Dendritic cell treated with granulocyte-macrophage colony-stimulating factor and Interleukin-4, amounts not matched to agents 40 ng/mL and 50 ng/mL, for 4 days (primary cell): ENCODE results near the gene RNF130.
A peak's percentile ranks its signal among the peaks of the same experiment; 100 is the strongest.

Source experiments
- H3K27ac Mint-ChIP-seq: one replicate; pipeline ENCODE4 v1.8.0; 2022; ENCODE audit warnings: mild to moderate bottlenecking, mixed read lengths
- H3K27me3 Mint-ChIP-seq: one replicate; pipeline ENCODE4 v1.8.0; 2022; ENCODE audit warnings: mild to moderate bottlenecking, mixed read lengths
- H3K36me3 Mint-ChIP-seq: one replicate; pipeline ENCODE4 v1.8.0; 2022; ENCODE audit warnings: low read depth, mixed read lengths
- H3K4me1 Mint-ChIP-seq: one replicate; pipeline ENCODE4 v1.8.0; 2022; ENCODE audit warnings: low read depth, mixed read lengths
- H3K4me3 Mint-ChIP-seq: one replicate; pipeline ENCODE4 v1.8.0; 2022; ENCODE audit warnings: mild to moderate bottlenecking, moderate library complexity, mixed read lengths
- H3K9me3 Mint-ChIP-seq: one replicate; pipeline ENCODE4 v1.8.0; 2022; ENCODE audit warnings: mixed read lengths
- intact Hi-C: fragments of 100-400 bp; cut with micrococcal nuclease; formaldehyde crosslinking; loops from one replicate; pipeline ENCODE4 v1.15.0; 2022

The RNF130 gene

DNA sequence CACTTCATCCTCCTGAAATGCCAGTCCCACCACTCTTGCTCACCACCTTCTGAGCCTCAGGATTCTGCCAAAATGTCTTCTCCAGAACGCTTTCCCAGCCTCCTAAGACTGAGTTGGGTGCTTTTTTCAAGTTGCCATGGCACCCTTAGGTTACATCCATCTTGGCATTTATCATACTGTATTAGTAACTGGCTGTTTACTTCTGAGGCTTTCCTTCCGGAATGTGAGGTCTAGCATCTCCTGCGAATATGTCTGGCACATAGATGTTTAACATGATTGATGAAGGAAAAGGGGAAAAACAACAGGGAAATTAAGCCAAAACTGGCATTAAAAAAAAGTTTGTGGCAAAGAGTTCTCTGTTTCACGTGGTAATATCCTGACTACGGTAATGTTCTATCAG, 24.9 kb downstream of the RNF130 start:
- Mint-ChIP-seq H3K9me3 (no peaks in the 10 kb centered on the region), H3K27ac (no peak overlapping the region), H3K27me3 (no peaks in the 10 kb centered on the region), H3K4me1 (peaks cover 60% of the 10 kb centered on the region), H3K4me3 (no peak overlapping the region), H3K36me3 (peaks cover 28% of the 10 kb centered on the region)
- intact Hi-C loops, result no loop called here

GRCh38 chr5:180045889-180046499, 25.6 kb downstream of the RNF130 start:
- no peaks in the 10 kb centered on the region for H3K9me3 Mint-ChIP-seq
- H3K27me3 Mint-ChIP-seq, result no peaks in the 10 kb centered on the region
- no peak overlapping the region for H3K27ac Mint-ChIP-seq
- H3K4me3 Mint-ChIP-seq, result no peak overlapping the region
- intact Hi-C loops, result no loop called here
- H3K4me1 Mint-ChIP-seq, result peaks cover 65% of the 10 kb centered on the region
- H3K36me3 Mint-ChIP-seq, result peaks cover 34% of the 10 kb centered on the region

GRCh38 chr5:180043377-180043776, 28.2 kb downstream of the RNF130 start:
- Mint-ChIP-seq H3K36me3 (peaks cover 60% of the 10 kb centered on the region), H3K9me3 (no peaks in the 10 kb centered on the region), H3K4me3 (no peak overlapping the region), H3K27me3 (no peaks in the 10 kb centered on the region), H3K27ac (peak overlapping the region; percentile 23), H3K4me1 (peaks cover 41% of the 10 kb centered on the region)
- intact Hi-C loops, result no loop called here

DNA sequence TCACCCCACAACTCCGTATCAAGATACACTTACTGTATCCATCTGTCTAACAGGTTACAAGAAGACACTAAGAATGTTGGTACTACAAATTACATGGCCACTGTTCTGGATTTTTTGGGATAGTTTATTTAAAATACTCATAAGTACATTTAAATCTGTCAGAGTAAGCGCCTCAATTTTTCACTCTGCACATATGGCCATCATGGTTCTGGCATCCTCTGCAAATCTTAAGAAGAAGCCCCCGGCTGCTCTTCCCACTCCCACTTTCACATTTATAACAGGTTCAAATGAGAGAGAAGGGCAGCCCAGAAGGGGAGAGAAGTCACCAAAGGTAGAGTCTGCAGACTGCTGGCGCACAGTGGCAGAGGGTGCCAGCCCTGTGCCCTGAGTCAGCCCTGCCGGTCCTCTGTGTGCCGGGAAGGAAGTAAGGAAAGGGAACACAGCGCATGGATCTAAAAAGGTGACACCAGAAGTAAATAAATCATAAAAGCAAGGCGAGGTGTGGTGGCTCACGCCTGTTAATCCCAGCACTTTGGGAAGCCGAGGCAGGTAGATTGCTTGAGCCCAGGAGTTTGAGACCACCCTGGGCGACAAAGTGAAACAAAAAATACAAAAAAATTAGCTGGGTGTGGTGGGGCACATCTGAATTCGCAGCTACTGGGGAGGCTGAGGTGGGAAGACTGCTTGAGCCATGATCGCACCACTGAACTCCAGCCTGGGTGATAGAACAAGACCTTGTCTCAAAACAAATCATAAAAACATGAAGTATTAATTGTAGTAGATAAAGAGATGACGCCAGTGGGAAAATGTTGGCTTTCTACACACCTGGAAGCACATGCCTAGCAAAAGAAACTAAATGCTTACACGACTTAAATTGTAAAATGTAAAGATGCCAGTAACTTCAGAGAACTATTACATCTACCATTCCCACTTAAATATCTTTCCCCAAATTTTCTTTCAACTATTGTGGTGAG, 30.0 kb downstream of the RNF130 start:
- Mint-ChIP-seq H3K27me3 (no peaks in the 10 kb centered on the region), H3K4me3 (no peak overlapping the region), H3K9me3 (peaks cover 15% of the 10 kb centered on the region), H3K4me1 (peaks cover 29% of the 10 kb centered on the region), H3K36me3 (peaks cover 75% of the 10 kb centered on the region), H3K27ac (no peak overlapping the region)
- intact Hi-C loops, result no loop called here

- Mint-ChIP-seq H3K4me3 (no peak overlapping the region), H3K36me3 (peaks cover 75% of the 10 kb centered on the region), H3K27me3 (no peaks in the 10 kb centered on the region), H3K9me3 (peaks cover 25% of the 10 kb centered on the region), H3K27ac (no peak overlapping the region), H3K4me1 (peaks cover 31% of the 10 kb centered on the region)
- intact Hi-C loops, result no loop called here
These were observed 31.0 kb downstream of the RNF130 start for GRCh38 chr5:180040287-180041214.

- H3K9me3 Mint-ChIP-seq, result peaks cover 32% of the 10 kb centered on the region
- intact Hi-C loops, result no loop called here
These were observed 36.2 kb downstream of the RNF130 start for GRCh38 chr5:180035206-180035931.

GRCh38 chr5:180034564-180034963, 37.0 kb downstream of the RNF130 start:
- H3K36me3 Mint-ChIP-seq, result peaks cover 95% of the 10 kb centered on the region
- intact Hi-C loops, result no loop called here
- no peaks in the 10 kb centered on the region for H3K27me3 Mint-ChIP-seq
- peaks cover 16% of the 10 kb centered on the region for H3K4me1 Mint-ChIP-seq
- no peak overlapping the region for H3K4me3 Mint-ChIP-seq
- H3K9me3 Mint-ChIP-seq, result peaks cover 32% of the 10 kb centered on the region
- H3K27ac Mint-ChIP-seq, result no peak overlapping the region

More at GRCh38 chr5:180035206-180035931, 36.2 kb downstream of the RNF130 start:
- H3K4me3 Mint-ChIP-seq, result no peak overlapping the region
- no peak overlapping the region for H3K27ac Mint-ChIP-seq
- no peaks in the 10 kb centered on the region for H3K27me3 Mint-ChIP-seq
- peaks cover 95% of the 10 kb centered on the region for H3K36me3 Mint-ChIP-seq
- H3K4me1 Mint-ChIP-seq, result peaks cover 16% of the 10 kb centered on the region

DNA sequence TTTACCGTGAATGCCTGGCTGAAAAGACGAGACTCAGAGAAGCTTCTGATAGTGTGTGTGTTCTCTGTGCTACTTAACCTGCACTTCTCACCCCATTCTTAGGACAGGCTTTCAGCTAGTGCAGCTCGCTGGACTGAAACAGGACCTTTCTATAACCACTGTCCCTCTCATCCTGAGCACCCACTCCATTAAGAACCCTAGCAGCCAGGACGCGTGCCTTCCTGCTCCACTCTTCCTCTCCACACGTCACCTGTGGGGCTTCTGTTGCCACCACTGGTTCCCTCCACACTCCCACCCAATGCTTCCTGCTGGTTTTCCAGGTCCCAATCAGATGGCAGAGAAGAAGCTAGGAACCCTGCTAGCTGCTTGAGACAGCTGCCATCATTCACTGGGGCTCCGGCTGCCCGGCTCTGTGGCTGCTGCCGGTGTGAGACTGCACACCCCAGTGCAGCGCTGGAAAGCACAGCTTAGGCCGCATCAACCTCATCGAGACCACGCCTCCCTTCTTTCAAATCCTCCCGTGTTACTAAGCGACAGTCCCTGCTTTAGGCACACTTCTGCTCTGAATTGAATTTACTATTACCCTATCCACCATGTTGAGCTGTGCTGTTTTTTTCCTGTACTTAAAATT, 44.0 kb downstream of the RNF130 start:
- H3K27ac Mint-ChIP-seq, result peak overlapping the region; percentile 40
- intact Hi-C loops, result no loop called here
- H3K9me3 Mint-ChIP-seq, result no peaks in the 10 kb centered on the region
- no peaks in the 10 kb centered on the region for H3K27me3 Mint-ChIP-seq
- H3K36me3 Mint-ChIP-seq, result peaks cover 61% of the 10 kb centered on the region
- no peak overlapping the region for H3K4me3 Mint-ChIP-seq
- peaks cover 50% of the 10 kb centered on the region for H3K4me1 Mint-ChIP-seq

- Mint-ChIP-seq H3K36me3 (peaks cover 61% of the 10 kb centered on the region), H3K27ac (peak overlapping the region; percentile 40), H3K9me3 (no peaks in the 10 kb centered on the region), H3K4me1 (peaks cover 50% of the 10 kb centered on the region), H3K4me3 (no peak overlapping the region), H3K27me3 (no peaks in the 10 kb centered on the region)
- intact Hi-C loops, result no loop called here
These were observed 44.7 kb downstream of the RNF130 start for GRCh38 chr5:180026734-180027458.

- H3K27me3 Mint-ChIP-seq, result no peaks in the 10 kb centered on the region
These were observed 45.2 kb downstream of the RNF130 start for GRCh38 chr5:180026320-180026719.

DNA sequence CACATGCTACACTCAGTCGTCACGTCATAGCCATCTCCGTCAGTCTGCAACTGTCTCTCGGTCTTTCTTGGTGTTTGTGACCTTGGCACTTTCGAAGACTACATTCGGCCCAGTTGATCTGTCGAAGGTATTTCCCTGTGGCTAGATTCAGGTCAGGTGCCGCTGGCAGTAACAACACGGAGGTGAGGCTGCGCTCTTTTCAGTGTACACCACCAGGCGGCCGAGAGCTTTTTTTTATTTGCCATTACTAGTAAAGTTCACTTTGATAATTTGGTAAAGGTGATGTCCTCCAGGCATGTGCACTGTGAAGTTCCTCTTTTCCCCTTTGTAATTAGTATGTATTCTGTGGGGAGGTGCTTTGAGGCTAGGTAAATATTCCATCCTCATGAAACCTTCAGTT, 49.7 kb downstream of the RNF130 start:
- H3K9me3 Mint-ChIP-seq, result no peaks in the 10 kb centered on the region
- no peak overlapping the region for H3K27ac Mint-ChIP-seq
- H3K4me3 Mint-ChIP-seq, result no peak overlapping the region
- peaks cover 76% of the 10 kb centered on the region for H3K36me3 Mint-ChIP-seq
- intact Hi-C loops, result no loop called here
- no peaks in the 10 kb centered on the region for H3K27me3 Mint-ChIP-seq
- peaks cover 56% of the 10 kb centered on the region for H3K4me1 Mint-ChIP-seq

More at GRCh38 chr5:180026320-180026719, 45.2 kb downstream of the RNF130 start:
- intact Hi-C loops, result no loop called here
- H3K4me1 Mint-ChIP-seq, result peaks cover 50% of the 10 kb centered on the region
- H3K27ac Mint-ChIP-seq, result no peak overlapping the region
- no peaks in the 10 kb centered on the region for H3K9me3 Mint-ChIP-seq
- peaks cover 61% of the 10 kb centered on the region for H3K36me3 Mint-ChIP-seq
- H3K4me3 Mint-ChIP-seq, result no peak overlapping the region

DNA sequence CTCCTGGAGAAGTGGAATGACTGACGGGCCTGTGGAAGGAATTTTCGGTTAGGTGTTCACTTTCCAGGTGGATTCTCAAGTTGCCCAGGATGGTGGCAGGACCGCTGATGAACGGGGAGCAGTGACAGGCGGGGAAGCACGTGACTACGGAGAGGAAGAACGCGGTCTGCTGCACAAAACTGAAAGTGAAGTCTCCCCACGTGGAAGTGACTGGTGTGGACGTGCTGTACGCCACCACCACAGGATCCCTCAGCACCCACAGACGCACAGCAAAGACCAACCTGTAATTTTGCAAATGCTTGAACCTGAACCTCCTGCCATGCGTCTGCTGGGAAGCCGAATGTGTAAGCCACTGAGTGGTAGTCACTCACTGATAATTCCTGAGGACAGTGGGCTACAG, 51.4 kb downstream of the RNF130 start:
- peaks cover 91% of the 10 kb centered on the region for H3K36me3 Mint-ChIP-seq
- intact Hi-C loops, result no loop called here
- H3K27me3 Mint-ChIP-seq, result no peaks in the 10 kb centered on the region
- no peak overlapping the region for H3K4me3 Mint-ChIP-seq
- H3K9me3 Mint-ChIP-seq, result no peaks in the 10 kb centered on the region
- peak overlapping the region; percentile 8 for H3K27ac Mint-ChIP-seq
- H3K4me1 Mint-ChIP-seq, result peaks cover 59% of the 10 kb centered on the region
